ENCODE results near the gene FIBP.

DNA sequence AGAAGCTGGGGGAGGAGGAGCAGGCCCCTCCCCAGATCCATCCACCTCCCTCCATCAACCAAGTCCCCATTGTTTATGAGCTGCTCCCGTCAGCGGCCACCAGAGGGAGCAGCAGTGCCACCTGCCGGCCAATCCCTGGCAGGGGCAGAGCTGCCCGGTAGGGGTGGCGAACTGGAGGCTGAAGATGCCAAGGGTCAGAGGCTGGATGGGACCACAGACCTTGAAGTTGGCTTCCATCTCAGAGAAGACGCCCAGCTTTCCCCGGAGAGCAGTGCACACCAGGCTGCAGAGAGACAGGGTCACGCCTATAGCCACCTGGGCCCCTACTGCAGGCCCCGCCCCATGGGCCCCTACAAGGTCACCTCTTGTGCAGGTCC is 3.6 kb downstream of the FIBP start:
- TF ChIP-seq ZNF274 (IDR thresholded peaks at IDR 0.05; ENCODE audit: low read depth, low read length): no peak
- no peak for TF ChIP-seq SUZ12 (IDR thresholded peaks at IDR 0.05; ENCODE audit: extremely low read depth, insufficient read depth, insufficient read length)
- no peak for TF ChIP-seq YY1 (IDR thresholded peaks at IDR 0.05; ENCODE audit: insufficient read depth, insufficient read length)
